ENCODE measurements around the gene SMIM24. TPM values are rescaled to one million over a fixed set of nuclear protein-coding genes. Genes with fewer than 3 reads are reported as not detected.

Gene SMIM24
- total RNA-seq, 1 experiment from 2014 or later = 0.36 TPM

DNA sequence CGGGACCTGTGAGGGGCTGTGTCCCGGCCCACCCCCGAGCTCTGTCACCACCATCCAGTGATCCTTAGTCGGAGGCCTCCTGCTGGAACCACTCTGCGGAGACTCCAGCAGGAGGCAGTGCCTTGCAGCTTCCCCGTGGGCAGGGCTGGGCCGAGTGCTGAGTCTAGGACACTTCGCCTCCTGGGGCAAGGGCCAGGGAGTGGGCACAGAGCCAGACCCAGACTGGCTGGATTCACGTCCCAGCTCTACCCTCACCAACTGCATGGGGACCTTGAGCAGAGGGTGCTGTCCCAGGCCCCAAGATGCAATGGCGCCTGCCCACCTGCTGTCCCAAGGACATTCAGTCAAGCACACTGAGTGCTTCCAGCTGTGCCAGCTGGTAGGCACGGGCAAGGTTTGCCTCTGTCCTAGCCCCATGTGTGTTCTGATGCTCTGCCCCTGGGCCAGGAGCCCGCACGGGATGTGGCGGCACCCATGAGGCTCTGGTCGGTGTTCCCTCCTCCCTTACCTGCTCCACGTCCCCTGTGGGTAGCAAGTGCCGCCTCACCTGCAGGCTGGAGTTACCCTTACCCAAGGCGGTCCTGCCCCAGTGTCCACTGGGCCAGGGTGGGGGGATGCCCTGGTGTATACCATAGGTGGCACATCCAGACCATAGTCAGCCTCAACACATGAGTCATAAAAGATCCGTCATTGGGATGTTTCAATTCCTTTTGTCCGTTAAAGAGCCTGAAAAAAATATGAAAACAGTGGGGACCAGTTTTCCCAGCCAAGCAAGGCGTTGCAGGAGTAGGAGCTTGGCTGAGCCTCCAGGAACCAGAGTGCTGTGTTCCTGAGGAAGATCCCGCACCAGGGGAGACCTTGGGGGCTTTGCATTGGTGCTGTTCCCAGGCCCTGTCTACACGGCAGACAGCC, 33.2 kb upstream of the SMIM24 start:
- Histone ChIP-seq H3K4me3 (ENCODE audit: low read length) (no peak overlapping the region), H3K9me2 (replicated peaks; ENCODE audit: low read length) (no peaks in the 10 kb centered on the region), H3K79me2 (ENCODE audit: low read length) (peaks cover 100% of the 10 kb centered on the region), H3K27me3 (ENCODE audit: low read length) (no peaks in the 10 kb centered on the region), H3K4me2 (ENCODE audit: low read length) (no peak overlapping the region), H3K27ac (ENCODE audit: low read length) (no peak overlapping the region), H3K9ac (ENCODE audit: low read length) (no peak overlapping the region), H3K36me3 (ENCODE audit: low read depth, low read length) (no peaks in the 10 kb centered on the region; the same call in 1 of the 2 replicates), H2AFZ (ENCODE audit: low read length) (no peak overlapping the region), H3F3A (ENCODE audit: low read length, unreplicated experiment) (no peaks in the 10 kb centered on the region), H3K4me1 (ENCODE audit: insufficient read depth, low read length) (peaks cover 17% of the 10 kb centered on the region), H3K9me3 (ENCODE audit: low read length) (no peaks in the 10 kb centered on the region), H4K20me1 (ENCODE audit: low read length) (peaks cover 36% of the 10 kb centered on the region; the same call in 1 of the 2 replicates)
- DNase-seq (no peak), ATAC-seq (no peak)
- ChIA-PET CTCF (no interaction called here), POLR2A (ENCODE audit: unreplicated experiment) (no interaction called here)
- TF ChIP-seq, protein P1, sequence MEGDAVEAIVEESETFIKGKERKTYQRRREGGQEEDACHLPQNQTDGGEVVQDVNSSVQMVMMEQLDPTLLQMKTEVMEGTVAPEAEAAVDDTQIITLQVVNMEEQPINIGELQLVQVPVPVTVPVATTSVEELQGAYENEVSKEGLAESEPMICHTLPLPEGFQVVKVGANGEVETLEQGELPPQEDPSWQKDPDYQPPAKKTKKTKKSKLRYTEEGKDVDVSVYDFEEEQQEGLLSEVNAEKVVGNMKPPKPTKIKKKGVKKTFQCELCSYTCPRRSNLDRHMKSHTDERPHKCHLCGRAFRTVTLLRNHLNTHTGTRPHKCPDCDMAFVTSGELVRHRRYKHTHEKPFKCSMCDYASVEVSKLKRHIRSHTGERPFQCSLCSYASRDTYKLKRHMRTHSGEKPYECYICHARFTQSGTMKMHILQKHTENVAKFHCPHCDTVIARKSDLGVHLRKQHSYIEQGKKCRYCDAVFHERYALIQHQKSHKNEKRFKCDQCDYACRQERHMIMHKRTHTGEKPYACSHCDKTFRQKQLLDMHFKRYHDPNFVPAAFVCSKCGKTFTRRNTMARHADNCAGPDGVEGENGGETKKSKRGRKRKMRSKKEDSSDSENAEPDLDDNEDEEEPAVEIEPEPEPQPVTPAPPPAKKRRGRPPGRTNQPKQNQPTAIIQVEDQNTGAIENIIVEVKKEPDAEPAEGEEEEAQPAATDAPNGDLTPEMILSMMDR (conservative IDR thresholded peaks at IDR 0.05; ENCODE audit: low read depth, low read length) = no peak
- TF ChIP-seq EZH2 (IDR thresholded peaks at IDR 0.05; ENCODE audit: low read length, unreplicated experiment) = no peak
- TF ChIP-seq EZH2phosphoT487 (IDR thresholded peaks at IDR 0.05; ENCODE audit: borderline replicate concordance, low read length) = no peak
- intact Hi-C loops (cut with micrococcal nuclease) = no loop called here
- BruUV-seq (replicated peaks) = no TSS peak

DNA sequence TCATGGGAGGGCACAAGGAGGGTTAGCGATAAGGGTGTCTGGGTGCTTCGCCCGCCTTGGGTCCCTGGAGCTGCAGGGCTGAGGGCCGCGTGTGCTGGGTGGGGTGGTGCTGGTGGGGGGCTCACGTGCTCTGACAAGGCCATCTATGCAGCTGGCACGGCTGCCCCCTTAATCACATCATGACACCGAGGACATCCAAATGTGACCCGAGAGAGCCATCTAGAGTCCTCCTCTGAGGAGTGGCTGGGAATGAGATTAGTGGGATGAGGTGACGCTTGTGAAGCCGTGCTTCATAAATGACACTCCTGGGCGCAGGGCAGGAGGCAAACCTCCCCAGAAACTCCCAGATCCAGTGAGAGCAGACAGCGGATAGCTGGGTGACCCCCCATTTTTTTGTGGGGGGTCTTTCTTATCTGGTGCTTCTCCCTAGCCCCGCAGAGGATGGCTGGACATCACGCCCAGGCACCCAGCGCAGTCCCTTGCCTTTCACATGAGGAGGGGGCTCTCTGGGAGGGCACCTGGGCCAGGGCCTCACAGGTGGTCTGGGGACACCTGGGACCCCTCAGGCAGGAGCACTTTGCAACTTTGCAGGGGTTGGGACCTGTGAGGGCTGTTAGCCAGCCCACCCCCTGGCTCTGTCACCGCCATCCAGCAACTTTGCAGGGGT, 32.4 kb upstream of the SMIM24 start:
- DNase-seq (no peak), ATAC-seq (no peak)
- Histone ChIP-seq H3K4me3 (ENCODE audit: low read length) (no peak overlapping the region), H3K4me2 (ENCODE audit: low read length) (no peak overlapping the region), H3K79me2 (ENCODE audit: low read length) (peaks cover 99% of the 10 kb centered on the region), H4K20me1 (ENCODE audit: low read length) (peaks cover 38% of the 10 kb centered on the region; the same call in 1 of the 2 replicates), H2AFZ (ENCODE audit: low read length) (no peak overlapping the region), H3K27ac (ENCODE audit: low read length) (no peak overlapping the region), H3K4me1 (ENCODE audit: insufficient read depth, low read length) (peaks cover 20% of the 10 kb centered on the region), H3K9me3 (ENCODE audit: low read length) (no peaks in the 10 kb centered on the region), H3K36me3 (ENCODE audit: low read depth, low read length) (no peaks in the 10 kb centered on the region; the same call in 1 of the 2 replicates), H3K9ac (ENCODE audit: low read length) (no peak overlapping the region), H3F3A (ENCODE audit: low read length, unreplicated experiment) (no peaks in the 10 kb centered on the region), H3K9me2 (replicated peaks; ENCODE audit: low read length) (no peaks in the 10 kb centered on the region), H3K27me3 (ENCODE audit: low read length) (no peaks in the 10 kb centered on the region)
- intact Hi-C loops (cut with micrococcal nuclease) = no loop called here
- POLR2A ChIA-PET (ENCODE audit: unreplicated experiment) = no interaction called here
- TF ChIP-seq, protein P1 (conservative IDR thresholded peaks at IDR 0.05; ENCODE audit: low read depth, low read length) = no peak
- TF ChIP-seq EZH2 (IDR thresholded peaks at IDR 0.05; ENCODE audit: low read length, unreplicated experiment) = no peak
- no peak for TF ChIP-seq EZH2phosphoT487 (IDR thresholded peaks at IDR 0.05; ENCODE audit: borderline replicate concordance, low read length)
- BruUV-seq (replicated peaks) = no TSS peak
- CTCF ChIA-PET = no interaction called here

All from PC-3 (cell line).